Tongue (tissue), 2 donors: ENCODE data around the gene CMKLR1. TPM values are rescaled to one million over a fixed set of nuclear protein-coding genes. Genes with fewer than 3 reads are reported as not detected.
A peak's percentile ranks its signal among the peaks of the same experiment; 100 is the strongest.

Experiments
- DNase-seq: peaks from one replicate; pipeline ENCODE4 v3.0.0-alpha.2; 2015
- total RNA-seq: library from RNA; depleted of rRNA; stranded (reverse); fragments of >200 nt; gene quantifications from one replicate; pipeline ENCODE4 v1.2.3, GENCODE V29; 2014

CMKLR1 gene
- total RNA-seq, 1 donor from 2014 or later: 6.1 TPM

- no peak for DNase-seq
Measured at GRCh38 chr12:108298761-108299275, 40.3 kb downstream of the CMKLR1 start.

- DNase-seq: no peak
Measured at GRCh38 chr12:108297895-108298760, 41.0 kb downstream of the CMKLR1 start.

- DNase-seq: no peak
Measured at GRCh38 chr12:108297424-108297823, 41.7 kb downstream of the CMKLR1 start.

DNA sequence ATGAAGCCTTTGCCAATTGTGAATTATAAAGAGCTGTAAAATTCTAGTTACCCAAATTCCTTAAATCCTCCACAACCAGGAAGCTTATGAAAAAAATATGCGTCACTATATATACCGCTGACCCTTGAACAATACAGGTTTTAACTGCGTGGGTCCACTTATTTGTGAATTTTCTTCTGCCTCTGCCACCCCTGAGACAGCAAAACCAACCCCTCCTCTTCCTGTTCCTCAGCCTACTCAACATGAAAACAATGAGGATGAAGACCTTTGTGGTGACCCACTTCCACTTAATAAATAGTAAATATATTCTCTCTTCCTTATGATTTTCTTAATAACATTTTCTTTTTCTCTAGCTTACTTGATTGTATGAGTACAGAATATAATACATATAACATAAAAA, 42.2 kb downstream of the CMKLR1 start:
- no peak for DNase-seq

- no peak for DNase-seq
Measured at GRCh38 chr12:108295641-108296040, 43.5 kb downstream of the CMKLR1 start.

GRCh38 chr12:108289350-108290161, 49.6 kb downstream of the CMKLR1 start:
- peak; percentile 54 for DNase-seq

DNA sequence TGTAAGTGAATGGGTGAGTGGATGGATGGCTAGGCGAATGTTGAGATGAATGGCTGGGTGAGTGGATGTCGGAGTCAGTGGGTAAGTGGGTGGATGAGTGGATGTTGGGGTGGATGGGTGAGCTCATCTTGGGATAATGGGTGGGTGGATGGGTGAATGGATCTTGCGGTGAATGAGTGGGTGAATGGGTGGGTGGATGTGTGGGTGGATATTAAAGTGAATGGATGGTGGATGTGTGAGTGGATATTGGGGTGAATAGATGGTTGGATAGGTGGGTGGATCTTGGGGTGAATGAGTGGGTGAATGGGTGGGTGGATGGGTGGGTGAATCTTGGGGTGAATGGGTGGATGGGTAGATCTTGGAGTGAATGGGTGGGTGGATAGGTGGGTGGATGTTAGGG, 51.9 kb downstream of the CMKLR1 start:
- no peak for DNase-seq

DNA sequence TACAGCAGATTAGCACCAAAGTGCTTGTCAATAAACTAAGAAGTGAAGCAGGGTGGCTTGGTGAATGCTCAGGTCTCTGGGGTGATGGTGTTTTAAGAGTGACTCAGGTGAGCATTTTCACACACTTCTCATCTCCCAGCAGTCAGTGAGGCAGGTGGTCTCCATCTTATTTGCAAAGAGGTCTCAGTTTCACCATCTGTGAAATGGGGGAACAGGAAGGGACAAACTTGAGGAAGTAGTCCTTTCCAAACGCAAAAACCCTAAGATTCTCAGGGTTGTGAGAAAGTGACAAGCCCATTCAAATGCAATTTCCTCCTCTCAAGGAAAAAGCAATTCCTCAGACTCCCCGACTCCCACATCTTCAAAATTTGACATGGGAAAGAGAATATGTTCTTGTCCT, 54.1 kb downstream of the CMKLR1 start:
- no peak for DNase-seq

DNA sequence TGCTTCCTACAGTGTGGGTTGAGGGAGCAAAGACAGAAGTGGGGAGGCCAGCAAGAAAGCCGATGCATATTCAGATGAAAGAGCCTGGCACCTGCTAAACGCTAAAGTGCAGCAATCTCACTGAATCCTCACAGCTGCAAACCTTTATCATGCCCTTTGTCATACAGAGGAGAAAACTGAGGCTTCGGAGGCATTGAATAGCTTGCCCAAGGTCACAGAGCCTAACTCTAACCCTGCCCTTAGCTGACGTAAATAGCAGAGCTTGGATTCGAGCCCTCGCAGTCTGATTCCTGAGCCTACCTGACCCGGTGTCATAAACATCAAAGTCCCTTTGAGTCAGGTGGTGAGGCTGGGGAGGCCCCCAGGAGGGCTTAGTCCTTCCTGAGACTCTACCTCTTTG, 54.9 kb downstream of the CMKLR1 start:
- no peak for DNase-seq

- DNase-seq: no peak
Measured at GRCh38 chr12:108282676-108283075, 56.4 kb downstream of the CMKLR1 start.

GRCh38 chr12:108282160-108282559, 57.0 kb downstream of the CMKLR1 start:
- no peak for DNase-seq

DNA sequence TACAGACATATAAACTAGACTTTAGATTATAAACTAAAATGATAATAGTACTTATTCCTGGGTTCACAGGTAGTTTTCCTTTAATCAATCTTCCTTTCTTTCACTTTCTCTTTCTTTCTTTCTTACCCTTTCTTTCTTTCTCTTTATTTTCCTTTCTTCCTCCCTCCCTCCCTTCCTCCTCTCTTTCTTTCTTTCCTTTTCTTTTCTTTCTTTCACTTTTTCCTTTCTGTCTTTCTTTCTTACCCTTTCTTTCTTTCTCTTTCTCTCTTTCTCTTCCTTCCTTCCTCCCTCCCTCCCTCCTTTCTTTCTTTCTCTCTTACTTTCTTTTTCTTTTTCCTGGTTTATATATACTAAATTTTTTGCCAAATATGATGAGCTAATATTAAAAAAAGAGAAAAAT, 61.5 kb downstream of the CMKLR1 start:
- DNase-seq: no peak

DNA sequence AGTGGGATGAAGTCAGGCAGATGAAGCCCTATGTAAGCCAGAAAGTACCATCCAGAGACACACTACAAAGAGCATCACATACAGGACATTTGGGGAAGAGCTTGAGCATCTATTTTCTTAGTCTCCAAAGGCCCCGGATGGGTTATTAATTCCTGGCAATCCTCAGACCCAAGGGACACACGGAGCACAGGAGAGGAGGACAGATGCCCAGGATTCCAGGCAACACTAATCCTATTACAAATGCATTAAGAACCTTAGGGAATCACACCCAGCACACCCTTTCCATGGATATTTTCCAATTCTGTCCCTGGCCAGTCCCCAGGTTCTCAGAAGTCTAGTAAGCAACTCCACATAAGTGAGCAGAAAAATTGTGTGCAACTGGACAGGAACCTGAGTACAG, 65.9 kb downstream of the CMKLR1 start:
- DNase-seq: no peak

DNA sequence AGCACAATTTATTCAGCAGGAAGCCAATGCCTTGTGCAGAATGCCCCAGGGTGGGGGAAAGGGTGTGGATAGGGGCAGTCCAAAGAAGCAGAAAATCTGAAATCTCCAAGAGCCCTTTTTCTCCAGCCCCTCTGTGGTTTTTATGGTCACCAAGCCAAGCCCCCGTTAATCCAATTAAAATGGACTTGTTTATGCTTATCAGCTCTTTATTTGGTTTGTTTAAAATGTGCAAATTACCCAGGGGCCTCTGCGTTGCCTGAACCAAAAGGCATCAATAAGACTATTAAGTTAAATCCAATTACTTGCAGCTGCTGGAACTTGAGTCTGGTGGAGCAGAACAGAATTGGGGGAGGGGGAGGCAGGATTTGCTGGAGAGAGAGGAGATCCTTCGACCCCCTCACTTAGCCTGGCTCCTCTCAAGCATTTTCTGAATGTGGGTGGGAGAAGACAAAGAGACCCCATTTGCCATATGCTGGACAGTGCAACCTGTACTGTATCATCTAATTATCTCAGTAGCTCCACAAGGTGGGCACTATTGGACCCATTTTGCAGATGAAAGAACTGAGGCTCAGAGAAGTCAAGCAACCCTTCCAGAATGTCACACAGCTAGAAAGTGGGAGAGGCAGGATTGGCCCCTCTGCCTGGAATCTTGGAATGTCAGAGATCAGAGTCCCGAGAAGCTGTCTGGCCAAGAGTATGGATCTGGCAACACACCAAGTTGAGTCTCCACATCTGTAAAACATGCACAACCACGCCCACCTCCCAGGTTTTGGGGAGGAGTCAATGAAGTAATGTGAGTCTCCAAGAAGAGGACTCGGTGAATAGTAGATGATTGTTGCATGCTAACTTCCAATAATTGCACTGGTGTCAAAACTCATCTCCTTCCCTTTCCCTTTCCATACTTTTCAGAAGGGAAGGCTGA, 66.9 kb downstream of the CMKLR1 start:
- no peak for DNase-seq

DNA sequence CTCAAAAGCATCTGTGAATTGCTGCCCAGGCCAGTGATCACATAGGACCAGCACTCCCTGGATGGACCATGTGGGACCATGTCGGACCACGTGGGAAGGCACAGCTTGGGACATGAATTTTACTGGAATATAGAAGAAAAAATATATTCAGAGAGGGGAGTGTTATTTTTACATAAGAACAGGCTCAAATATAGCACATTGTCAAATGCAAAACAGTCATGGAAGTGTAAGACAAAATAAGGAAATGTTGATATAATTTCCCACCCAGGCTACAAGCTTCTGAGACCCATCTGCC, 68.3 kb downstream of the CMKLR1 start:
- no peak for DNase-seq

DNA sequence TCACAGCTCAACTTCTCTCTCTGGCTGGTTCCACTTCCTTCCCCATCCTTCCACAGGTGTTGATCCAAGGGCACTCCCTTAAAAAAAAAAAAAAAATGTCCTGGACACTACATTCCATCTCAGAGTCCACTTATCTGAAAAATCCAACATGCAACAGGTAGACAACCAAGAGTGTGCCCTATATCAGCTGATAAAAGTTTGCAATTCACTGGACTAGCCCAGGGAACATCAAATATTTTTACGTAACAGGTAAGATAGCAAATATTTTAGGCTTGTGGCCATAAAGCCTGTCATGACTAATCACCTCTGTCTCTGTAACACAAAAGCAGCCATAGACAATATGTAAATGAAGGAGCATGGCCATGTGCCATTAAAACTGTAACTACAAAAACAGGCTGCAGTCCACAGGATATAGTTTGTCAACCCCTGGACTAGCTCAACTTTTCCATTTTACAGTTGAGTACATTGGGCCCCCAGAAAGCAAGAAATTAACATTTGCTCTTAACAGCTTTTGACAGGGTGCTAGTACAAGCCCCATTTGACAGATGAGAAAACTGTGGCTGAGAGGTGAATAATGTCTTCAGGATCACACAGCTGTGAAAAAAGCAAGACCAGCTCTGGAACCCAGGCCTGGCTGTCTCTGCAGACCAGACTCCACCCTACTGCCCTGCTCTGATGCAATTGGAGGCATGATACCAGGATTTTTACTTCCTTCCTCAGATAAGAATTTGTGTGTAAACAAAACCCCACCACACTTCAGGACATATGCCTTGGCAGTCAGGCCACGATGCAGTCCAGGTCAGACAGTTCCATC, 68.9 kb downstream of the CMKLR1 start:
- DNase-seq: peak; percentile 3

GRCh38 chr12:108269224-108269623, 69.9 kb downstream of the CMKLR1 start:
- no peak for DNase-seq

- no peak for DNase-seq
Measured at GRCh38 chr12:108268397-108268796, 70.7 kb downstream of the CMKLR1 start.

- DNase-seq: no peak
Measured at GRCh38 chr12:108267450-108267849, 71.7 kb downstream of the CMKLR1 start.

DNA sequence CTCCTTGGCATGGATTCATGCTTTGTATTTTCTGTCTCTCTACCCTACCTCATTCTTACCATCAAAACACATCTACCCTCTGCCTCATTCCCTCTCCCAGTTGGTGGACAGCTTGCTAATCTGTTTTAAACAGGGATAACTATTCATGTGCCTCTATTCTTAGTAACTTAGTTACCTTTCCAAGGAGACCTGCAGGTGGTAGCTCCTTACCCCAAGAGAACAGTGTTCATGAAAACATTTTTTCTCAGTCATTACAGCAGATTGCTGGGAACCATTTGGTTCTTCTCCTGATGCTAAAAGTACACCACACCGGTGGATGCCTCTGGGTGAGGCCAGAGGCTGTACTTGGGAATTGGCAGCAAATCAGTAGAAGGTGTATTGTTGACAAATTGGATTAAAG, 73.0 kb downstream of the CMKLR1 start:
- no peak for DNase-seq

DNA sequence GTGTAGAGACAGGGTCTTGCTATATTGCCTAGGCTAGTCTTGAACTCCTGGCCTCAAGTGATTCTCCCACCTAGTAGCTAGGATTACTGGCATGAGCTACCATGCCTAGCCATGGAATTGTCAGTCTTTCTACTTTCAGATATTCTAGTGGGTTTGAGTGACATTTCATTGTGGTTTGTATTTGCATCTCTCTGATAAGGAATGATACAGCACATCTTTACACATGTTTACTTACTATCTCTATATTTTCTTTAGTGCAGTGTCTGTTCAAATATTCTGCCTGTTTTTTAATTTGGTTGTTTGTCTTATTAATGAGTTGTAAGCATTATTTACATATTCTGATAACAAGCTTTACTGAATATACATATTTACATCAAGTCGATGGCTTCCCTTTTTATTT, 73.6 kb downstream of the CMKLR1 start:
- DNase-seq: no peak

DNA sequence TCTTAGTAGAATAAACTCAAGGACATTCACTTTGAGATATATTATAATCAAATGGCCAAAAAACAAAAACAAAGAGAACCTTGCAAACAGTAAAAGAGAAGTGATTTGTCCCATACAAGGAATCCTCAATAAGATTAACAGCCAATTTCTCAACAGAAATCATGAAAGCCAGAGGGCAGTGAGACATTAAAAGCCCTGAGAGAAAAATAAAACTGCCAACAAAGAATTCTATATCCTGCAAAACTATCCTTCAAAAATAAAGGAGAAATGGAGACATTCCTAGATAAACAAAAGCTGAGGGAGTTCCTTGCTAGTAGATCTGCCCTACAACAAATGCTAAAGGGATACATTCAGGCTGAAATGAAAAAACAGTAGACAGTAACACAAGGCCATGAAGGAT, 78.1 kb downstream of the CMKLR1 start:
- DNase-seq: no peak
